Skeletal muscle tissue (tissue), 4 donors: Measurements from ENCODE around the gene PHTF2. TPM values are rescaled to one million over a fixed set of nuclear protein-coding genes. Genes with fewer than 3 reads are reported as not detected.

Experiments used
- H3K27ac ChIP-seq: one replicate; pipeline ENCODE4 v1.7.0; 2013; ENCODE audit warnings: mild to moderate bottlenecking, low read depth, low read length, inconsistent platforms
- H3K27me3 ChIP-seq, 3 donors: one replicate each; pipeline ENCODE4 v1.7.0; 2013; ENCODE audit warnings: low read length in 3 of 3; ENCODE audit not compliant: control insufficient read depth in 3 of 3, insufficient read depth in 3 of 3
- H3K36me3 ChIP-seq, 3 donors: one replicate each; pipeline ENCODE4 v1.7.0; 2013; ENCODE audit warnings: low read length in 3 of 3; ENCODE audit not compliant: control insufficient read depth in 3 of 3, insufficient read depth in 3 of 3
- H3K4me1 ChIP-seq, 3 donors: one replicate each; pipeline ENCODE4 v1.7.0; 2013; ENCODE audit warnings: low read length in 3 of 3, mild to moderate bottlenecking in 3 of 3; ENCODE audit not compliant: control insufficient read depth in 3 of 3, insufficient read depth in 3 of 3
- H3K4me3 ChIP-seq, 3 donors: one replicate each; pipeline ENCODE4 v1.7.0; 2013; ENCODE audit warnings: low read length in 3 of 3
- H3K9ac ChIP-seq, 3 donors: one replicate each; pipeline ENCODE4 v1.7.0; 2013; ENCODE audit warnings: low read length in 3 of 3, mild to moderate bottlenecking in 3 of 3, moderate library complexity in 2 of 3, low read depth in 1 of 3
- H3K9me3 ChIP-seq, 3 donors: one replicate each; pipeline ENCODE4 v1.7.0; 2013; ENCODE audit warnings: low read length in 3 of 3; ENCODE audit not compliant: control insufficient read depth in 3 of 3
- total RNA-seq: library from RNA; depleted of rRNA; stranded (reverse); fragments of >200 nt; gene quantifications from one replicate; pipeline ENCODE4 v1.2.3, GENCODE V29; 2014
- donor health status: Osteomylitis.

The PHTF2 gene
- 14.6 TPM for total RNA-seq

DNA sequence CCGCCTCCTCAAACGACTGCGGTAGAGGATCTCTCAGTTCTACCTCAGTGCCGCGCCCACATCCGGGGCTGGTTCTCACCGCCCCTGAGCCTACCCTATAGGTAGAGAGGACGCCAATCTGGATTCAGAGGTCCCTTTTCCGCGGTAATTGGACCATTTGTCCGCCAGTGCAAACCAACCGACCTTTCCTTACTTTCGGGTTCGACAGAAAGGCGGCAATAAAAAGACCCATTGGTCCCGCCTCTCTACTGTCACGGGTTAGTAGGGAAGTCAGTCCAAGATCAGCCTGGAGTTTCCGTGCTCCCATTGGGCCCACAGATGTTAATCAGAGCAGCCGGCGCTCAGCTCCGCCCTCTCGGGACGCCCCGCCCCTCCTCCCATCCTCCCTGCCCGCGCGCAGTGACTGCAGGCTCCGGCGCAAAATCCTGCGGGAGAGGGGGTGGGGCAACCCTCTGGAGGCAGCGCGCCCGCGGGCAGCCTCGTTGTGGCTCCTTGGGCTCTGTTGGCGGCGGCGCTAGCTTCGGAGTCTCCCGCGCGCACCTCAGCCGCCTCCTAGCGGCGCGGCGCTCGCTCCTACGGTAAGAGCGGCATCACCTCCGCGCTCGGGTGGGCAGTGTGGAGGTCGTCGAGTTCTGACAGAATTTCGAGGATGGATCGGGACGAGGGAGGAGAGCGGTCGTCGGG is at the start of gene PHTF2, which contains the start of gene TMEM60:
Gene PHTF2 (plus strand): TSS at position 380 of the 684 bp plus-strand sequence.
Gene TMEM60 (minus strand): TSS at position 41 of the 684 bp plus-strand sequence. CDS start 4,061 bp downstream, outside the sequence.
- H3K9ac ChIP-seq: peak within 1 kb of the TSS; percentile 93 to 95 (median 94)
- H3K27me3 ChIP-seq: no peaks in the 10 kb centered on the region
- peaks cover 23 to 30% (median 28%) of the 10 kb centered on the region in 3 donors for H3K4me1 ChIP-seq
- peak within 1 kb of the TSS; percentile 94 to 97 (median 94) for H3K4me3 ChIP-seq
- H3K9me3 ChIP-seq: no peaks in the 10 kb centered on the region
- peak within 1 kb of the TSS; percentile 95 for H3K27ac ChIP-seq
- no peaks in the 10 kb centered on the region for H3K36me3 ChIP-seq

DNA sequence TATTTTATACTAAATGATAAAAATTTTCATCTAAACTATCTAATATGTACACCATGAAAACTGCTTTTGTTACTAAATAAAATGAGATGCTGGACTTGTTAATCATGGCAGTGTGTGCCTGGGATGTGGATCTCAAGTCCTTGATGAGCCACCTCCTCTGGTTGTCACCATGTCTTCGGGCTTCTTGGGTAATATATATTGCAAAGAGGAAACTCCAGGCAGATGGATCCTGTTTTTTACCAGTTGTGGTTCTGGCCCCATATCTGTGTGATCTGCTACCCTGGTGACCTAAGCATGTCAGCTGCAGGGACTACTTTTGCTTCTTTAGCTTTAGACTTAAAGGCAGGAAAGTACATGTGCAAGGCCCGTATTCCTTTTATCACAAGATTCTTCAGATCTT is 46.6 kb upstream of the PHTF2 start:
- H3K9ac ChIP-seq: no peak overlapping the region
- H3K4me3 ChIP-seq: no peak overlapping the region
- H3K27ac ChIP-seq: no peak overlapping the region
- H3K27me3 ChIP-seq: no peaks in the 10 kb centered on the region
- H3K36me3 ChIP-seq: peaks cover 3 to 7% (median 3%) of the 10 kb centered on the region in 3 donors
- peaks cover 2 to 10% (median 8%) of the 10 kb centered on the region in 3 donors for H3K4me1 ChIP-seq
- H3K9me3 ChIP-seq: no peaks in the 10 kb centered on the region

DNA sequence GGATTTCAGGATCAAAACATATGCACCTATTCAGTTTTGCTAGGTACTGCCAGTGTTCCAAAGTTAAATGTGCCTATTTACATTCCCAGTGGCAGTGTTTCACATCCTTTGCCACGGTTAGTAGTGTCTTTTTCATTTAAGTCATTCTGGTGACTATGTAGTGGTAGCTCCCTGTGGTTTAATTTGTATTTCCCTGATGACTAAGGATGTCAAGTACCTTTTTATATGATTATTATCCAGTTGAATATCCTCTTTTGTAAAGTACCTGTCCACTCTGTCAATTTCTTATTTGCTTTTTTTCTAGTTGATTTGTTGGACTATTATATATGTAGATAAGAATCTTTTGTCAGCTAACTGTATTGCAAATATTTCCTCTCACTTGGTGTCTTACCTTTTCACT is 45.4 kb upstream of the PHTF2 start:
- Histone ChIP-seq H3K27ac (no peak overlapping the region), H3K9me3 (no peaks in the 10 kb centered on the region), H3K27me3 (no peaks in the 10 kb centered on the region), H3K36me3 (peaks cover 3 to 7% (median 3%) of the 10 kb centered on the region in 3 donors), H3K9ac (no peak overlapping the region), H3K4me3 (no peak overlapping the region), H3K4me1 (peaks cover 2 to 10% (median 8%) of the 10 kb centered on the region in 3 donors)

DNA sequence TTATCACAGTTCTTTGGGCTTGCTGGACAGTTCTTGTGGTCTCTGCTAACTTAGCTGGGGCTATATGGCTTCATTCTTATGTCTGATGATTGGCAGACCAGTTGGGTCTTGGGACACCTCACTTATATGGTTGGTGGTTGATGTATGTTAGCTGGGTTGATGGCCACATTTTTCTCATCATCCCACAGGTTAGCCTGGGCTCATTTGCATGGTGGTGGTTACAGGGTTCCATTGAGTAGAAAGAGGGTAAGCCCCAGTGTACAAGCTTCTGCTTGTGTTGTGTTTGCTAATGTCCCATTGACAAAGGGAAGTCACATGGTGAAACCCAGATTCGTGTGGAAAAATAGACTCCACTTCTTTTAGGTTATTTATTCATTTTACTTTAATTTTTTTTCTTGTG is 41.0 kb upstream of the PHTF2 start:
- no peaks in the 10 kb centered on the region for H3K27me3 ChIP-seq
- H3K36me3 ChIP-seq: no peaks in the 10 kb centered on the region

DNA sequence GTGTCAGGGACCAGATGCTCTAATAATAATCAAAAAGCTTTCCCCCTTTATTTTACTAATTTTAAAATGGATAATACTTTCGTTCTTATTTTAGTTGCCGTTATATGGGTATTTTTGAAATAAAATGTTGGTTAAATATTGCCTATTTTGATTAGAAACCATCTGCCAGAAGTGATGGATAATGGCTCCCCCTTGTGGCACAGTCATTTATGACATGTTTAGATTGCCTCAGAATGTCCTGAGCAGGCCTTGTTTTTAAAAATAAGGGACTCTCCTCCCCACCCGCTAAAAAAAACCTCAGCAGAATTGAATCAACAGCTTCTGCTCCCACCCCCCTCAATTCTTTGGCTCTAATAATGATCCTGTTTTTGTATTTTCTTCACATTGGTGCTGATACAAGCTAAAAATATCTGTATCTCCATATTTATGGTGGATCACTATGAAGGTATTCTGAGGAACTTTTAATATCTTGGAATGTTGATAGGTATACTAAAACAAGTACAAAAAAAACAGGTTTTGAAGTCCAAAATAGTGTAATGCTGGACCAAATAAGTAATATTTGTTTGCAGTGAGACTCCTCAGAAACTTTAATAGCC is 39.2 kb upstream of the PHTF2 start:
- H3K9ac ChIP-seq: peak overlapping the region in 1 of 3 donors; percentile 59
- H3K4me1 ChIP-seq: peaks cover 0 to 7% (median 0%) of the 10 kb centered on the region in 3 donors
- H3K4me3 ChIP-seq: no peak overlapping the region
- no peak overlapping the region for H3K27ac ChIP-seq
- no peaks in the 10 kb centered on the region for H3K36me3 ChIP-seq
- H3K27me3 ChIP-seq: no peaks in the 10 kb centered on the region
- no peaks in the 10 kb centered on the region for H3K9me3 ChIP-seq

More for the DNA sequence above, 41.0 kb upstream of the PHTF2 start:
- H3K9me3 ChIP-seq: no peaks in the 10 kb centered on the region
- H3K9ac ChIP-seq: no peak overlapping the region
- no peak overlapping the region for H3K27ac ChIP-seq
- H3K4me3 ChIP-seq: no peak overlapping the region
- H3K4me1 ChIP-seq: peaks cover 0 to 6% (median 5%) of the 10 kb centered on the region in 3 donors

DNA sequence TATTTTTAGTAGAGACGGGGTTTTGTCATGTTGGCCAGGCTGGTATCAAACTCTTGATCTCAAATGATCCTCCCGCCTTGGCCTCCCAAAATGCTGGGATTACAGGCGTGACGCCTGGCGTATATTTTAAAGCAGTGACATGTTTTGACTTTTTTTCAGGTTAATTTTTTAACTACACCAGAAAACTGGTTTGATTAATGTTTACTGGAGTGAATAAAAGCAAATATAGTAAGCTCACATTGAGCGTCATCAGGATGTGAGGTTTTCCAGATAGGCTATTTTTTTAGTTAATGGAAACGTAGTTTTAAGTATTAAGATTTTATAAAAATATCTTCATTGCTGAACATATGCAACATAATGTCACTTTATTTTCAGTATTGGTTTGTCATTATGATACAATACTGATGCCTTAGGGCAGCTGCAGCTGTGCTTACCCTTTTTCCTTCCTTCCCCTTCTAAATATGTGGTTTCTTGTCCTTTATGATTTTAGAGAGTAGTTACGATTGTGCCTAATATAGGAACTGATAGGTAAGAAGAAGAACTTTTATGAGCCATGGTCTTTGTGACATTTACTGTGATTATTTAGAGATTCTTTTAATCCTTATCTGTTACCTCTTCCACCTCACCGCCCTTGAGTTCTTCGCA is 37.6 kb upstream of the PHTF2 start:
- peaks cover 0 to 7% (median 0%) of the 10 kb centered on the region in 3 donors for H3K4me1 ChIP-seq
- no peaks in the 10 kb centered on the region for H3K9me3 ChIP-seq
- no peak overlapping the region for H3K4me3 ChIP-seq
- H3K27ac ChIP-seq: no peak overlapping the region
- no peak overlapping the region for H3K9ac ChIP-seq
- H3K27me3 ChIP-seq: no peaks in the 10 kb centered on the region
- no peaks in the 10 kb centered on the region for H3K36me3 ChIP-seq

DNA sequence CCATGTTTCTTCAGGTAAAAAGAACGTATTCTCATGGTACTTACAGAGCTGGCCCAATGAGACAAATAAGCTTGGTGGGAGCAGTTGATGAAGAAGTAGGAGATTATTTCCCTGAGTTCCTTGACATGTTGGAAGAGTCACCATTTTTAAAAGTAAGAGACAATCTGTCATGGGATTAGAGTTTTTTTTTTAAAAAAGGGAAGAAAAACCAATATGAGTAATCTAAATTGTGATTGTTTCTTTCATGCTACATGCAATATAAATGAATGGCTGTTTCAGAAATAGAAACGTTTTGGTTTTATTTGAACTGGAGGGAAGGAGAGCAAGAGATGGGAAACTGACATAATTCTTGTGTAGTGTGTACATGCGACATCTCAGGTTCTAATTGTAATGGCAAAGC is 33.1 kb upstream of the PHTF2 start:
- Histone ChIP-seq H3K36me3 (no peaks in the 10 kb centered on the region), H3K27ac (no peak overlapping the region), H3K4me1 (peaks cover 0 to 4% (median 0%) of the 10 kb centered on the region in 3 donors), H3K9ac (no peak overlapping the region), H3K4me3 (no peak overlapping the region), H3K9me3 (no peaks in the 10 kb centered on the region), H3K27me3 (no peaks in the 10 kb centered on the region)

DNA sequence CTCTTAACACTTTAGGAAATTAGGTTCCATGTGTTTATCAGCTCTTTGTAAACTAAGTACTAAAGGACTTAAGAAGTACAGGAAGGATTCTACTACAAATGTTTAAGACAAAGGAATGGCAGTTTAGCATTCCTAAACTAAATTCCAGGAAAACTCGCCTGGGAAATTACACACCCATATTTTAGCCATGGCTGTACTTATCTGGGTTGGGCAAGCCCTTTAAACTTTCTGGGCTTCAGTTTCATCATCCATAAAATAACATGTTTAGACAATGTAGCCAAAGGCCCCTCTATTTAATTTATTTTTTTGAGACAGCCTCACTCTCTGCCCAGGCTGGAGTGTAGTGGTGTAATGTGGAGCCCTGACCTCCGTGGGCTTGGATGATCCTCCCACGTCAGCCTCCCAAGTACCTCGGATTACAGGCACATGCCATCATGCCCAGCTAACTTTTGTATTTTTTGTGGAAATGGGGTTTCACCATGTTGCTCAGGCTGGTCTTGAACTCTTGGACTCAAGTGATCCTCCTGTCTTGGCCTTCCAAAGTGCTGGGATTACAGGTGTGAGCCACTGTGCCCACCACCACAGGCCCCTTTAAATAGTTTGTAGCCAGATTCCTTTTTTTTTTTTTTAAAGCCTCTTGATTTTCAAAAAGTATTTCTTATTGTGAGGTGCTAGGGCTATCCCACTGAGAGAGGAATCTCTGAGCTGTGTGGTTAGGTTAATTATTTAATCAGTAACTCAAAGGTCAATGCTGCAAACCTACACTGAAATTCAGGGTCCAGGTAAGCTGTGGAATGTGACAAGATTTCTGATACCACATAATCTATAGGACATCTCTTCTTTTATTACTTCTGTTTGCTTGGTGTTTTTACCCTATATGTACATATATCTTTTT is 32.4 kb upstream of the PHTF2 start:
- H3K4me3 ChIP-seq: no peak overlapping the region
- no peaks in the 10 kb centered on the region for H3K27me3 ChIP-seq
- H3K4me1 ChIP-seq: peaks cover 0 to 4% (median 0%) of the 10 kb centered on the region in 3 donors
- no peaks in the 10 kb centered on the region for H3K9me3 ChIP-seq
- H3K36me3 ChIP-seq: no peaks in the 10 kb centered on the region
- no peak overlapping the region for H3K27ac ChIP-seq
- no peak overlapping the region for H3K9ac ChIP-seq

DNA sequence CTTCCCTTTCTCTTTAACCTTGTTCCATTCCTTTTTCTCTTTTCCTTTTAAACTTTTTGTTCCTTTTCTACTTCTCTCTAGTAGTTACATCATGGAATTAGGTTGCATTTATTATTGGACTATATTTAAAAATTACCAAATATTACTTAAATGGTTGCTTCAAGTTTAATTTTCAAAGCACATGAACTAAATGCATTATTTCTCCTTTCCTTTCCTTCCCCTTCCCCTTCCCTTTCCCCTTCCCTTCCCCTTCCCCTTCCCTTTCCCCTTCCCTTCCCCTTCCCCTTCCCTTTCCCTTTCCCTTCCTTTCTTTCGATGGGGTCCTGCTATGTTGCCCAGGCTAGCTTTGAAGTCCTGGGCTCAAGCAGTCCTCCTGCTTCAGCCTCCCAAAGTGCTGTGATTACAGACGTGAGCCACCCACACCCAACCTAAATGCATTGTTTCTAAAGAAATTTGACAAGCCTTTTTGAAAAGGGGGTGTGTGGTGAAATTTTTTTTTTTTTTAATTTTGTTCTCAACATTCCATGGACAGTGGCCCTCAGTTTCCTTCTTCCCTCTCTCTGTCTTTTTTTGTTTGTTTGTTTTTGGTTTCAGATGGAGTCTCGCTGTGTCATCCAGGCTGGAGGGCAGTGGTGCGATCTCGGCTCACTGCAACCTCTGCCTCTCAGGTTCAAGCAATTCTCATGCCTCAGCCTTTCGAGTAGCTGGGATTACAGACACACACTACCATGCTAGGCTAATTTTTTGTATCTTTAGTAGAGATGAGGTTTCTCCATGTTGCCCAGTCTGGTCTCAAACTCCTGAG is 31.6 kb upstream of the PHTF2 start:
- Histone ChIP-seq H3K27me3 (no peaks in the 10 kb centered on the region), H3K27ac (no peak overlapping the region), H3K9ac (no peak overlapping the region), H3K36me3 (peaks cover 0 to under 1% (median 0%) of the 10 kb centered on the region in 3 donors), H3K9me3 (no peaks in the 10 kb centered on the region), H3K4me3 (no peak overlapping the region), H3K4me1 (peaks cover 0 to 4% (median 0%) of the 10 kb centered on the region in 3 donors)
